IPS-NIHi11 (cell line): Measurements from ENCODE around the gene PHOSPHO1.
A peak's percentile ranks its signal among the peaks of the same experiment; 100 is the strongest.
"Not testable (repeated sequence)": the region's sequence is repeated elsewhere in the genome, so short reads cannot be mapped to it uniquely, and the experiment has no call there.

Experiments used
- DNase-seq: peaks from one replicate; pipeline ENCODE4 v3.0.0; 2012; ENCODE audit warnings: mixed read lengths, low spot score

The PHOSPHO1 gene

GRCh38 chr17:49230636-49231562 is at the start of gene PHOSPHO1:
TSS of gene PHOSPHO1 (minus strand) at chr17:49230787. CDS start at chr17:49226691, 4,096 bp downstream.
- peak; percentile 98 for DNase-seq

- DNase-seq: no peak
Observed at GRCh38 chr17:49280061-49280460, 49.5 kb upstream of the PHOSPHO1 start.

- not testable (repeated sequence) for DNase-seq
Observed at GRCh38 chr17:49279263-49280015, 48.9 kb upstream of the PHOSPHO1 start.

GRCh38 chr17:49278076-49278475 is 47.5 kb upstream of the PHOSPHO1 start:
- peak; percentile 28 for DNase-seq

GRCh38 chr17:49277638-49278037 is 47.1 kb upstream of the PHOSPHO1 start:
- no peak for DNase-seq

- not testable (repeated sequence) for DNase-seq
Observed at GRCh38 chr17:49275981-49276380, 45.4 kb upstream of the PHOSPHO1 start.

- no peak for DNase-seq
Observed at GRCh38 chr17:49269356-49269755, 38.8 kb upstream of the PHOSPHO1 start.

GRCh38 chr17:49267912-49268311 is 37.3 kb upstream of the PHOSPHO1 start:
- no peak for DNase-seq

GRCh38 chr17:49266233-49266632 is 35.6 kb upstream of the PHOSPHO1 start:
- DNase-seq: no peak

GRCh38 chr17:49261540-49261939 is 31.0 kb upstream of the PHOSPHO1 start:
- DNase-seq: not testable (repeated sequence)

- peak; percentile 45 for DNase-seq
Observed at GRCh38 chr17:49260817-49261291, 30.3 kb upstream of the PHOSPHO1 start.

- peak; percentile 72 for DNase-seq
Observed at GRCh38 chr17:49260011-49260816, 29.6 kb upstream of the PHOSPHO1 start.

- no peak for DNase-seq
Observed at GRCh38 chr17:49259663-49260010, 29.1 kb upstream of the PHOSPHO1 start.

- no peak for DNase-seq
Observed at GRCh38 chr17:49258394-49258793, 27.8 kb upstream of the PHOSPHO1 start.

GRCh38 chr17:49255125-49255524 is 24.5 kb upstream of the PHOSPHO1 start:
- no peak for DNase-seq

GRCh38 chr17:49254066-49254465 is 23.5 kb upstream of the PHOSPHO1 start:
- no peak for DNase-seq

- no peak for DNase-seq
Observed at GRCh38 chr17:49252148-49252695, 21.6 kb upstream of the PHOSPHO1 start.

- DNase-seq: no peak
Observed at GRCh38 chr17:49249890-49250522, 19.4 kb upstream of the PHOSPHO1 start.

GRCh38 chr17:49249292-49249794 is 18.8 kb upstream of the PHOSPHO1 start:
- DNase-seq: peak; percentile 69

- DNase-seq: no peak
Observed at GRCh38 chr17:49247944-49248343, 17.4 kb upstream of the PHOSPHO1 start.

- no peak for DNase-seq
Observed at GRCh38 chr17:49244839-49245238, 14.3 kb upstream of the PHOSPHO1 start.
